Esophagus squamous epithelium (tissue), 5 donors: ENCODE results near the gene SARM1. TPM values are rescaled to one million over a fixed set of nuclear protein-coding genes. Genes with fewer than 3 reads are reported as not detected.

Experiments used
- DNase-seq: peaks from one replicate; lab custom pipeline; 2025; lab: John Stamatoyannopoulos, UW
- H3K27ac ChIP-seq, 4 donors: fragments of 200-600 bp; sonication (generic); one replicate each; pipeline ENCODE4 v1.5.1; 2016 to 2019; ENCODE audit warnings: mild to moderate bottlenecking in 1 of 4
- H3K27me3 ChIP-seq, 4 donors: fragments of 200-600 bp; sonication (generic); 1 replicate in 3 of 4; 2 replicates in 1 of 4; pipeline versions ENCODE4 v1.5.1 to v1.6.0; 2017 to 2021; ENCODE audit warnings: antibody characterized with exemption in 1 of 4
- H3K36me3 ChIP-seq, 3 donors: fragments of 200-600 bp; sonication (generic); one replicate each; pipeline ENCODE4 v1.5.1; 2016 to 2019
- H3K4me1 ChIP-seq, 3 donors: fragments of 200-600 bp; sonication (generic); one replicate each; pipeline ENCODE4 v1.5.1; 2017 to 2019
- H3K4me3 ChIP-seq, 4 donors: fragments of 200-600 bp; sonication (generic); 1 replicate in 3 of 4; 2 replicates in 1 of 4; pipeline ENCODE4 v1.5.1; 2016 to 2019; ENCODE audit warnings: mild to moderate bottlenecking in 2 of 4, moderate library complexity in 1 of 4
- H3K9me3 ChIP-seq, 3 donors: fragments of 200-600 bp; sonication (generic); one replicate each; pipeline ENCODE4 v1.5.1; 2016 to 2019
- CTCF ChIP-seq, 6 experiments: fragments of 450-650 bp in 4 of 6; fragments of 200-600 bp in 2 of 6; sonication (generic) in 2 of 6; IDR thresholded peaks; one replicate each; pipeline ENCODE4 v1.5.1; 2016 to 2019; ENCODE audit warnings: antibody characterized with exemption in 6 of 6, mild to moderate bottlenecking in 4 of 6, moderate library complexity in 4 of 6
- POLR2A ChIP-seq, 4 donors: fragments of 450-650 bp; IDR thresholded peaks; one replicate each; pipeline ENCODE4 v1.6.1; 2017; ENCODE audit warnings: antibody characterized with exemption in 4 of 4, mild to moderate bottlenecking in 4 of 4, moderate library complexity in 3 of 4
- WGBS, 2 donors: methylation state at CpG; one replicate each; pipeline ENCODE4 v1.1.5; 2018; 5-methylcytosine and 5-hydroxymethylcytosine counted together
- intact Hi-C: fragments of 100-400 bp; cut with DNase I; formaldehyde crosslinking; loops from one replicate; pipeline ENCODE4 v1.15.0; 2022
- total RNA-seq, 4 donors: library from RNA; depleted of rRNA; stranded (reverse); fragments of >200 nt; gene quantifications; one replicate each; pipeline ENCODE4 v1.1.0, GENCODE V29; 2016
- donor health status: DM: yes; HTN: yes; CAD: no.

SARM1 gene
- total RNA-seq, 4 donors from 2014 or later = 1.1 to 7.2 (median 2.5) TPM

- Histone ChIP-seq H3K36me3 (no peaks in the 10 kb centered on the region), H3K4me3 (peak overlapping the region in 1 of 4 donors; percentile 69), H3K9me3 (no peaks in the 10 kb centered on the region), H3K27ac (peak overlapping the region; percentile 30 to 80 (median 78)), H3K4me1 (peaks cover 12 to 36% (median 17%) of the 10 kb centered on the region in 3 donors), H3K27me3 (peaks cover 0 to 10% (median 0%) of the 10 kb centered on the region in 4 donors)
- TF ChIP-seq POLR2A (IDR thresholded peaks at IDR 0.05) (no peak), CTCF (IDR thresholded peaks at IDR 0.05) (no peak)
- intact Hi-C loops = no loop called here
- 18 to 56% methylated on average over 1 of the region's 1 CpG for WGBS, 2 donors
- DNase-seq = no peak
Measured at GRCh38 chr17:28370744-28371103, 770 bp upstream of the SARM1 start.

GRCh38 chr17:28372203-28372944, 880 bp downstream of the SARM1 start:
- no peaks in the 10 kb centered on the region for H3K9me3 ChIP-seq
- TF ChIP-seq POLR2A (IDR thresholded peaks at IDR 0.05) = no peak
- H3K4me1 ChIP-seq = peaks cover 12 to 36% (median 17%) of the 10 kb centered on the region in 3 donors
- DNase-seq = no peak
- intact Hi-C loops = no loop called here
- no peaks in the 10 kb centered on the region for H3K36me3 ChIP-seq
- 29 to 70% methylated on average over 6 to 9 of the region's 53 CpGs for WGBS, 2 donors
- peak overlapping the region; percentile 38 to 69 (median 56) for H3K4me3 ChIP-seq
- peaks cover 0 to 10% (median 0%) of the 10 kb centered on the region in 4 donors for H3K27me3 ChIP-seq
- H3K27ac ChIP-seq = peak overlapping the region in 3 of 4 donors; percentile 46 to 80 (median 78)

- Histone ChIP-seq H3K9me3 (no peaks in the 10 kb centered on the region), H3K36me3 (no peaks in the 10 kb centered on the region), H3K27me3 (peaks cover 0 to 10% (median 0%) of the 10 kb centered on the region in 4 donors), H3K4me3 (peak overlapping the region in 2 of 4 donors; percentile 59 to 69), H3K27ac (no peak overlapping the region), H3K4me1 (peaks cover 12 to 36% (median 17%) of the 10 kb centered on the region in 3 donors)
- 86 to 93% methylated on average over 2 to 6 of the region's 6 CpGs for WGBS, 2 donors
- DNase-seq = no peak
- TF ChIP-seq CTCF (IDR thresholded peaks at IDR 0.05) (no peak), POLR2A (IDR thresholded peaks at IDR 0.05) (no peak)
- intact Hi-C loops = no loop called here
Measured at GRCh38 chr17:28372945-28373274, 1.4 kb downstream of the SARM1 start.

GRCh38 chr17:28379814-28380801, 8.6 kb downstream of the SARM1 start:
- peaks cover 0 to 14% (median 0%) of the 10 kb centered on the region in 4 donors for H3K27me3 ChIP-seq
- no peak overlapping the region for H3K27ac ChIP-seq
- H3K4me3 ChIP-seq = no peak overlapping the region
- H3K4me1 ChIP-seq = peaks cover 0 to 25% (median 6%) of the 10 kb centered on the region in 3 donors
- H3K9me3 ChIP-seq = no peaks in the 10 kb centered on the region
- H3K36me3 ChIP-seq = no peaks in the 10 kb centered on the region
- no peak for TF ChIP-seq POLR2A (IDR thresholded peaks at IDR 0.05)
- no peak for DNase-seq
- 53 to 65% methylated on average over 10 of the region's 10 CpGs for WGBS, 2 donors
- intact Hi-C loops = no loop called here

GRCh38 chr17:28381141-28381825, 9.8 kb downstream of the SARM1 start:
- TF ChIP-seq CTCF (IDR thresholded peaks at IDR 0.05) (peak in 2 of 6 experiments; percentile 13 to 30), POLR2A (IDR thresholded peaks at IDR 0.05) (no peak)
- Histone ChIP-seq H3K4me3 (peak overlapping the region in 3 of 4 donors; percentile 16 to 32 (median 25)), H3K27ac (no peak overlapping the region), H3K9me3 (no peaks in the 10 kb centered on the region), H3K27me3 (peaks cover 0 to 14% (median 0%) of the 10 kb centered on the region in 4 donors), H3K36me3 (no peaks in the 10 kb centered on the region), H3K4me1 (peaks cover 0 to 34% (median 6%) of the 10 kb centered on the region in 3 donors)
- intact Hi-C loops = no loop called here
- no peak for DNase-seq
- 30% methylated on average over 14 of the region's 72 CpGs; no CpG with 5 or more reads in 1 of the 2 donors for WGBS, 2 donors
